D721Med (cell line): ENCODE results near the gene DIPK1A.

Experiments
- DNase-seq: peaks from one replicate; pipeline ENCODE4 v3.0.0; 2011; ENCODE audit warnings: low spot score; ENCODE audit not compliant: insufficient read length
- FAIRE-seq: peaks from 2 replicates; lab custom pipeline; 2011; peaks lifted over from hg19 to GRCh38; lab: Jason Lieb, UNC
- CTCF ChIP-seq: IDR thresholded peaks from 2 replicates; pipeline ENCODE4 v1.5.1; 2012; ENCODE audit warnings: mild to moderate bottlenecking, control low read depth; ENCODE audit not compliant: insufficient read depth; ENCODE audit errors: missing control alignments

The DIPK1A gene

GRCh38 chr1:92840600-92840999, 120.7 kb downstream of the DIPK1A start:
- FAIRE-seq (no peak), DNase-seq (no peak)
- TF ChIP-seq CTCF: no peak

DNA sequence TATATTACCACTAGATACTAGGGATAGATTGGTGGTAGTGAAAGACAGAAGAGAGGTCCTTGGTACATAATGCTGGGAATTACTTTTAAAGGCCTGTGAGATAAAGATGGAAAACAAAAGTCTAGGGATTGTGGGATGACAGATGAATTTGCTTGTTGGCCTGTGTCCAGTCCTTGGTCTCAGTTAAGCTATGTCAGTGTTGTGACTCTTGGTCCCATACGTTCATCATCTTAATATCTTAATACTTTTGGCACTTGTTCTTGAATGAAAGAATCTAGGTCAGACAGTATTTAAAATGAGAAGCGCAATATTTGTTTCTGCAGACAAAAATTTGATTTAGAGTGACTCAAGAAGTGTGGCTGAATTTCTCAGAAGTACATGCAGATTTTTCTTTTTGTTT, 121.8 kb downstream of the DIPK1A start:
- no peak for TF ChIP-seq CTCF
- DNase-seq (no peak), FAIRE-seq (no peak)

DNA sequence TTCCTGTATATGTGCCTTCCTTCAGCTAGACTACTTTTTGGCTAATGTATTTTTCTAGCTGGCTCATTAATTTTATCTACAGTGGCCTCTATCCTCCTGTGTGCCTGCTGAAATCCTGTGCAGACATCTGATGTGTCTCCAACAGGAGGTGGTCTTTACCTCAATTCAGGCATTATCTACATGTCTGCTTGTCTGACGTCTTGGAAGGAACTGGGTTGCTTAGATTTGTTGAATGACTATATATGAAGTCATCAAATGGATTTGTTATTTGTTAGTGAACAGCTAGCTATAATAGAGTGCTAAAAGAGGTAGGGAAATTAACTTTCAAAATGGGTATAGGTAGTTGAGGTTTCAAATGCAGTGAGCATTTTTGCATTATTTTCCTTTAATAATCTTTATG, 122.7 kb downstream of the DIPK1A start:
- no peak for FAIRE-seq
- no peak for TF ChIP-seq CTCF

GRCh38 chr1:92837062-92837461, 124.2 kb downstream of the DIPK1A start:
- TF ChIP-seq CTCF: no peak
- FAIRE-seq (no peak), DNase-seq (no peak)

More for the DNA sequence above, 122.7 kb downstream of the DIPK1A start:
- DNase-seq: no peak

DNA sequence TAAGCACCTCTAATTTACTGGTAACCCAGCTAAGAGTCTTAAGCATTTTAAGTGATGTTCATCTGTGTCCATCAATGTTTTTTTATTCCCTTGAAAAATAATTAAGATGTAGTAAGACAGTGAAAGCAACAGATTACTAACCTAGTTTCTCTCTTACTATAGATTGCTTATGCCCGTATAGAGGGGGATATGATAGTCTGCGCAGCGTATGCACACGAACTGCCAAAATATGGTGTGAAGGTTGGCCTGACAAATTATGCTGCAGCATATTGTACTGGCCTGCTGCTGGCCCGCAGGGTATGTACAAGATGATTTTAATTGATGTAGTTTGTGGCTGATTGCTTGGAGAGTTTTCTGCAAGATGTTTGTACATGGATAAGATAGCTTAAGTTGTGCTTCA, 126.6 kb downstream of the DIPK1A start:
- TF ChIP-seq CTCF: no peak
- FAIRE-seq: no peak
- DNase-seq: no peak

DNA sequence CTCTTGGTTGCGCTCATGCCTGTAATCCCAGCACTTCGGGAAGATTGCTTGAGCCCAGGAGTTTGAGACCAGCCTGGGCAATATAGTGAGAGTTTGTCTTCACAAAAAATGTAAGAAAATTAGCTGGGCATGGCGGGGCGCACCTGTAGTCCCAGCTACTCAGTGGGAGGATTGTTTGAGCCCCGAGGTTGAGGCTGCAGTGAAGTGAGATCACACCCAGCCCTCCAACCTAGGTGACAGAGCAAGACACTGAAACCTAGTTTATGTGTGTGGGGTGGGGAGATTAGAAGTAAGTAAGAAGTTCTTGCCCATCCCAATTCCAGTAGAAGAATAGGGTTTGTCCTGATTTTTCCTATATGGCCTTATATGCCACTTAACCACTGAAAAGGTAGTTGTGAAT, 127.4 kb downstream of the DIPK1A start:
- TF ChIP-seq CTCF: no peak
- FAIRE-seq (no peak), DNase-seq (no peak)

DNA sequence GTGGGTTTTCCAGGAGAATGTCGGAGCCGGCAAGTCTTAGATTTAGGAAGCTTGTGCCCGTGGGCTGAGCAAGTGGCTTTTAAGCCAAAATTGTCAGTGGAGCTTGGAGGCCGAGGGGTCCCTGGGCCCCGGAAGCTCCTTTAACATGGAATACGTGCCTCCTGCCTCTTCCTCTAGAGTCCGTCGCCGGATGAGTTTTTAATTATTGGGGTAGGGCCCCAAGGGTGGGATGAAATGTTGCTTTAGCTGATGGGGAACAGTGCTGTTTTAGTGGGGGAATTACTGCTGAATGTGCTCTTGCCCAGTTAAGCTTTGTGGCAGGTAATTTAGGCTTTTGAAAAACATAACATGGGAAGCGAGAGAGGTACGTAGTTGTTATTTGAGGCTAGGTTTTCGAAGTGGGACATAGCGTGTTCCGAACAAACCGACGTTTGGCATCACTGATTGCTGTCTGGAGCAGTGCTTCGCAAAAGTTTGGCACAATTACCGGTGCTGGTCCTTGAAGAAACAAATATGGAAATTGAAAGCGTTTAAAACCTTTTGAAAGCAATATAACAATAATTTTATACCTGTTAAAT, 128.6 kb downstream of the DIPK1A start:
- no peak for DNase-seq
- FAIRE-seq: no peak
- TF ChIP-seq CTCF: no peak
